ENCODE data around the gene ALK.

Gene ALK

DNA sequence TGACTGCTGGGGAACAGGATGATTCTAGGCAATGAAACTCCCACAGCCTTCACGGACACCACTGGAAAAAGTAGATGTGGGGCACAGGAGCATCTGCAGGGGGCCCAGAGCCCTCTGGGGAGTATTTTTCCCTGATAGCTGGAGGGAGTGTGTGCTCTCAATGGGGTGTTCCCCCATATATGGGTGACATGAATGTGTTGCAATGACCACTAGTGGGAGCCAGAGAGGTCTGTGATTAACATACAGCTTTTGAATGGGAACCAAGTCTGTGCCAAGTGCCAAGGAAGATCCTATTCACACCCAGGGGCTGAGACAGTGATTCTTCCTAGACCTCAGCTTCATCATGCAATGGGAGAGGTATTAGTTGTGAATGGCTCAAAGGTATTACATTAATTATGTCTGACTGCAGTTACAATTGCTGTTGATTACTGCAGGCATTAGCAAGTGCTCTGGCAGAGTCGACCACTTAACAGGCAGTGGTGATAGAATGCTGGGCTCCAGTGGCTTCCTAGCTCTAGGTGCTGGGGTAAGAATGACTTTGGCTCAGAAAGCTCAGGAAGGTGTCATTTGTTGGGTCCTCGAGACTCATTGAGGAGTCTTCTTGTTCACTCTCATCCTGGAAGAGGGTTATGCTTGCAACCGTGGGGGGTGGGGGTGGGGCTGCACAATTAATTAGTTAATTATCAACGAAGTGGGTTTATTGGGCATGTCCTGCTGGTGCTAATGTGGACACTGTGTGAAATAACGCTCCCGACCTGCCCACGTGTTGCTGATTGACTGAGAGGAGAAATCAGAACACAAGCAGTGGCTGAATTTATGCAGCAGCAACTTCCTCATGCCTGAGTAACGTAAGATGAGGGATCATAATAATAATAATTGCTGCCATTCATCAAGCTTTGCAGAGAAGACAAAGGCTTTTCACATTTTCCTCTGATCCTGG, 612.0 kb downstream of the ALK start:
- DNase-seq = peak in 1 of 2 donors; percentile 60
- Histone ChIP-seq H3K9me3 (no peaks in the 10 kb centered on the region), H3K27me3 (peaks cover 0 to 26% of the 10 kb centered on the region in 2 donors), H3K4me3 (no peak overlapping the region), H3K27ac (no peak overlapping the region), H3K4me1 (no peaks in the 10 kb centered on the region), H3K36me3 (no peaks in the 10 kb centered on the region)
- intact Hi-C loops (cut with DNase I; ENCODE audit: low total_unique reads) = no loop called here
- TF ChIP-seq, protein P1, sequence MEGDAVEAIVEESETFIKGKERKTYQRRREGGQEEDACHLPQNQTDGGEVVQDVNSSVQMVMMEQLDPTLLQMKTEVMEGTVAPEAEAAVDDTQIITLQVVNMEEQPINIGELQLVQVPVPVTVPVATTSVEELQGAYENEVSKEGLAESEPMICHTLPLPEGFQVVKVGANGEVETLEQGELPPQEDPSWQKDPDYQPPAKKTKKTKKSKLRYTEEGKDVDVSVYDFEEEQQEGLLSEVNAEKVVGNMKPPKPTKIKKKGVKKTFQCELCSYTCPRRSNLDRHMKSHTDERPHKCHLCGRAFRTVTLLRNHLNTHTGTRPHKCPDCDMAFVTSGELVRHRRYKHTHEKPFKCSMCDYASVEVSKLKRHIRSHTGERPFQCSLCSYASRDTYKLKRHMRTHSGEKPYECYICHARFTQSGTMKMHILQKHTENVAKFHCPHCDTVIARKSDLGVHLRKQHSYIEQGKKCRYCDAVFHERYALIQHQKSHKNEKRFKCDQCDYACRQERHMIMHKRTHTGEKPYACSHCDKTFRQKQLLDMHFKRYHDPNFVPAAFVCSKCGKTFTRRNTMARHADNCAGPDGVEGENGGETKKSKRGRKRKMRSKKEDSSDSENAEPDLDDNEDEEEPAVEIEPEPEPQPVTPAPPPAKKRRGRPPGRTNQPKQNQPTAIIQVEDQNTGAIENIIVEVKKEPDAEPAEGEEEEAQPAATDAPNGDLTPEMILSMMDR (IDR thresholded peaks at IDR 0.05) = peak; percentile 47 to 54

DNA sequence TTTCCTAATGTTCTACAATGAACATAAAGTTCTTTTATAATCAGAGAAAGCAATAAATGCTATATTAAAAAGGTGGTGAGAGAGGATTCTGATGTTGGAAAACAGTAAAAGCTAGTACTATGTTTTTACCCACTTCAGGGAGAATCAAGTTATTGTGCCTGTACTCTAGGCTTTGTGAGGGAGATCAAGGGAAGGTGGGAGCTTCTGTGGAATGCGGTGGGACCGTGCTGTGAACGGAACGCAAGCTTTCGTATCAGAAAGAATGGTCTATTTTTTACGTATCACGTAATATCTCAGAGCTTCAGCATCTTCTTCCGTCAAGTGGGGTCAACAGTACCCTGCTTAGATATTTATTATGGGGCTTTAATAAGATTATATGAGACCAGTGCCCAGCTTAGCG, 613.0 kb downstream of the ALK start:
- no peaks in the 10 kb centered on the region for H3K36me3 ChIP-seq
- no peak overlapping the region for H3K4me3 ChIP-seq
- no peak overlapping the region for H3K27ac ChIP-seq
- TF ChIP-seq, protein P1 (IDR thresholded peaks at IDR 0.05) = no peak
- H3K27me3 ChIP-seq = peaks cover 0 to 23% of the 10 kb centered on the region in 2 donors
- no peaks in the 10 kb centered on the region for H3K9me3 ChIP-seq
- DNase-seq = no peak
- intact Hi-C loops (cut with DNase I; ENCODE audit: low total_unique reads) = no loop called here
- H3K4me1 ChIP-seq = no peaks in the 10 kb centered on the region

DNA sequence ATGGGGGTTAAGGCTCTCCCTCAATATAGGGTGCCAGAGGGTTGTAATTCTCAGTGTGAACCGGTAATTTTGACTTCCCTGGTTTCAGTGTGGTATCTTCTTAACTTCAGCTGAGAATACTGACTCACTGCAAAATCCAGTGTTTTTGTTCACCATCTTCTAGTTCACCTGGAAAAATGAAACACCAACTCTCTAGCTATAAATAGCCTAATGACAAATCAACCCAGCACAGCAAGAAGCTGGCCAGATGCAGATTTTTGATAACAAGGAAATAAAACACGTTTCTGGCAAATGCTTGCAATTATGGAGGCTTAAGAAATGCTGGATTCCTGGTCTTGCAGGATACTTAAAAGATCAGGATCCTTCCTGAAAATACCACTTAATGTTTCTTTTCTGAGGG, 613.9 kb downstream of the ALK start:
- Histone ChIP-seq H3K27me3 (peaks cover 0 to 20% of the 10 kb centered on the region in 2 donors), H3K4me1 (no peaks in the 10 kb centered on the region), H3K4me3 (no peak overlapping the region), H3K36me3 (no peaks in the 10 kb centered on the region), H3K9me3 (no peaks in the 10 kb centered on the region), H3K27ac (no peak overlapping the region)
- no peak for DNase-seq
- TF ChIP-seq, protein P1 (IDR thresholded peaks at IDR 0.05) = no peak
- intact Hi-C loops (cut with DNase I; ENCODE audit: low total_unique reads) = no loop called here

DNA sequence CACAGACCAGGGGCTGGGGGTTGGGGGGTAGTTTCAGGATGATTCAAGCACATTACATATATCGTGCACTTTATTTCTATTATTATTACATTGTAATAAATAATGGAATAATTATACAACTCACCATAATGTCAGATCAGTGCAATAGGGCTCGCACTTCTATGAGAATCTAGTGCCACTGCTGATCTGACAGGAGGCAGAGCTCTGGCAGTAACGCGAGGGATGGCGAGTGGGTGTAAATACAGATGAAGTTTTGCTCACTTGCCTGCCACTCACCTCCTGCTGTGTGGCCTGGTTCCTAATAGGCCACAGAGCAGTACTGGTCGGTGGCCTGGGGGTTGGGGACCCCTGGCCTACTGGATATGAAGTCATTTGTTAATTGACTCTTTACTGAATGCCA, 615.6 kb downstream of the ALK start:
- Histone ChIP-seq H3K9me3 (no peaks in the 10 kb centered on the region), H3K27me3 (peaks cover 0 to 4% of the 10 kb centered on the region in 2 donors), H3K36me3 (no peaks in the 10 kb centered on the region), H3K27ac (no peak overlapping the region), H3K4me3 (no peak overlapping the region), H3K4me1 (no peaks in the 10 kb centered on the region)
- TF ChIP-seq, protein P1 (IDR thresholded peaks at IDR 0.05) = no peak
- intact Hi-C loops (cut with DNase I; ENCODE audit: low total_unique reads) = no loop called here
- peak in 1 of 2 donors; percentile 19 for DNase-seq

DNA sequence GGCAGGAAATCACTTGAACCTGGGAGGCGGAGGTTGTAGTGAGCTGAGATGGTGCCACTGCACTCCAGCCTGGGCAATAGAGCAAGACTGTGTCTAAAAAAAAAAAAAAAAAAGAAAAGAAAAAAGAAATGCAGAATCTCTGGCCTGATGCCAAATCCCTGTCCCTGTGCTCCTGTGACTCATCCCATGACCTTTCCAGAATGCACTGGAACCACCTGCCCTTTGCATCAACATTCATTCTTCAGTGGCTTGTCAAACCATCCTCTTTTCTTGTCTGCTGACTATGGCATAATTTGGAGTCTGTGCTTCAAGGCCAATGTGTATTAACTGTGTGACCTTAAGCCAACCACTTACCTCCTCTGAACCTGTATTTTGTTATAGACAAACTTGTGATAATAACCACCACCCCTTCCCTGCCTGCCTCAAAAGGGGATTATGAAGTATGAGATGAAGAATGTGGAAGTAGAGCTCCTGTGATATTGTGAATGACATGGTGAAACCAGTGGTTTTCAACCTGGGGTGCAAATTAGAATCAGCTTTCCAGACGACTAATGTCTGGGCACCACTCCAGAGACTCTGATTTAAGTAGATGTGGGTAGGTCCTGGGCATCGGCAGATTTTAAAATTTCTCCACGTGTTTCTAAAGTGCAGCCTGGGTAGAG, 616.9 kb downstream of the ALK start:
- Histone ChIP-seq H3K4me1 (no peaks in the 10 kb centered on the region), H3K27me3 (peaks cover 0 to 3% of the 10 kb centered on the region in 2 donors), H3K27ac (no peak overlapping the region), H3K4me3 (no peak overlapping the region), H3K9me3 (no peaks in the 10 kb centered on the region), H3K36me3 (no peaks in the 10 kb centered on the region)
- peak in 1 of 2 donors; percentile 3 for DNase-seq
- TF ChIP-seq, protein P1 (IDR thresholded peaks at IDR 0.05) = no peak
- intact Hi-C loops (cut with DNase I; ENCODE audit: low total_unique reads) = no loop called here

Data from tibial artery (tissue), 4 donors.